Measurements from ENCODE around the gene ZSCAN10. TPM values are rescaled to one million over a fixed set of nuclear protein-coding genes. Genes with fewer than 3 reads are reported as not detected.

Gene ZSCAN10
- total RNA-seq, 1 experiment from 2014 or later, result 207 TPM

DNA sequence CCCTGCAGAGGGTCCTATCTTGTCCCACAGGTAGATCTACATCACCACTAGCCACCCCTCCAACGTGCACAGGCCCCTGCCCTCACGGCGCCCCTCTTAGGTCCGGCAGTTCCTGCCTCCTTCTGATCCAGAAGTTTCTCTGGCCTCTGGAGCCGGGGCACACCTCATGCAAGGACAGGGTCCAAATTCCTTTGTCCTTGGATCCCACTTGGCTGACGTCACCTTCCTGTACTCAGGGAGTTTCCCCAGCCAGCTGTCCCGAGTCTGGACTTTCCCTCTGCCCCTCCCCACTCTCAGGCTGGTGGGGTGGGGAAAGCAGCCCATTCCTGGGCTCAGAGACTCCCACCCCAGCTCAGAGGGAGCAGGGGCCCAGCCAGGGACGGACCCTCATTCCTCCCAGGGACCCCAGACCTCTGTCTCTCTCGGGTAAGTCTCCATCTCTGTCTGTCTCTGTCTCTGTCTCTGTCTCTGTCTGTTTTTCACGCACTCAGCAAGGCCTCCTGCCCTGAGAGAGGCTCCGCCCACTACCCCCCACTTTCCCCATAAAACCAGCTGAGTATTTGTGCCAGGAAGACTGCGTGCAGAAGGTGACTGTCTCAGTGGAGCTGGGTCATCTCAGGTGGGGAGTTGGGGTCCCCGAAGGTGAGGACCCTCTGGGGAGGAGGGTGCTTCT is 33.9 kb downstream of the ZSCAN10 start, which contains the start of gene IL32:
Gene IL32, plus strand, starts transcription at position 572 of the 673 bp plus-strand sequence. CDS start 172 bp downstream, outside the sequence.
- DNase-seq, result no peak
- Histone ChIP-seq H3K27ac (ENCODE audit: insufficient read length, low read depth, low read length) (no peak within 1 kb of the TSS), H3K14ac (ENCODE audit: insufficient read depth, low read length) (no peak within 1 kb of the TSS), H4K5ac (ENCODE audit: insufficient read length, low read depth, low read length) (no peak within 1 kb of the TSS), H3T11ph (ENCODE audit: low read length) (peak within 1 kb of the TSS; percentile 46), H2AFZ (ENCODE audit: low read length) (no peak within 1 kb of the TSS), H2BK15ac (ENCODE audit: low read depth, low read length) (no peak within 1 kb of the TSS), H3K56ac (ENCODE audit: insufficient read length, low read depth, low read length) (no peak within 1 kb of the TSS), H3K4me1 (ENCODE audit: insufficient read depth, low read length) (no peaks in the 10 kb centered on the region), H2AK5ac (ENCODE audit: insufficient read length, low read length) (no peak within 1 kb of the TSS), H3K79me2 (ENCODE audit: insufficient read depth, low read length) (no peaks in the 10 kb centered on the region), H3K4me2 (ENCODE audit: insufficient read depth, insufficient read length, low read length) (no peak within 1 kb of the TSS), H3K9me3 (ENCODE audit: control insufficient read depth, low read depth, low read length) (no peaks in the 10 kb centered on the region), H2BK20ac (ENCODE audit: low read depth, low read length, poor library complexity, severe bottlenecking) (no peak within 1 kb of the TSS), H4K8ac (replicated peaks; ENCODE audit: insufficient read length, low read depth, low read length) (no peak within 1 kb of the TSS), H3K9ac (ENCODE audit: extremely low read depth, insufficient read length, low read length) (no peak within 1 kb of the TSS), H3K23me2 (ENCODE audit: insufficient read length, low read depth, low read length, poor library complexity, severe bottlenecking) (no peaks in the 10 kb centered on the region), H4K91ac (ENCODE audit: insufficient read length, low read depth, low read length) (peak within 1 kb of the TSS; percentile 14), H3K4ac (ENCODE audit: low read depth, low read length) (peak within 1 kb of the TSS; percentile 23; the same call in 1 of the 2 replicates), H2BK12ac (ENCODE audit: insufficient read length, low read depth, low read length) (no peak within 1 kb of the TSS), H3K27me3 (ENCODE audit: insufficient read depth, low read length) (no peaks in the 10 kb centered on the region), H2BK120ac (ENCODE audit: low read depth, low read length, poor library complexity, severe bottlenecking) (no peak within 1 kb of the TSS), H2BK5ac (ENCODE audit: insufficient read length, low read length) (no peak within 1 kb of the TSS), H4K20me1 (ENCODE audit: control insufficient read depth, insufficient read depth, insufficient read length) (no peaks in the 10 kb centered on the region), H3K18ac (ENCODE audit: insufficient read length, low read depth, low read length) (peak within 1 kb of the TSS; percentile 73), H3K23ac (ENCODE audit: insufficient read length, low read depth, low read length) (no peak within 1 kb of the TSS), H3K79me1 (ENCODE audit: insufficient read depth, low read depth, low read length, poor library complexity, severe bottlenecking) (no peaks in the 10 kb centered on the region)
- H3K36me3 Mint-ChIP-seq (ENCODE audit: insufficient read depth in 1 of 3, low read depth in 3 of 3), result no peaks in the 10 kb centered on the region; a peak in 2 of 7 replicates
- H3K9me3 Mint-ChIP-seq, result no peaks in the 10 kb centered on the region; a peak in 1 of 5 replicates
- H3K27ac Mint-ChIP-seq, result peak within 1 kb of the TSS in 1 of 3 experiments; percentile 90; a peak in 1 of 7 replicates
- peaks cover 17% of the 10 kb centered on the region for H3K27me3 Mint-ChIP-seq (ENCODE audit: low read depth)
- whole genome bisulfite sequencing (ENCODE audit: extremely low coverage, insufficient read length, low lambda C conversion rate), result no CpG with 5 or more reads among the region's 13 CpGs
- H3K4me3 Mint-ChIP-seq, result peak within 1 kb of the TSS; percentile 20 to 24; a peak in 2 of 5 replicates
- peaks cover 23% of the 10 kb centered on the region in 2 experiments for H3K4me1 Mint-ChIP-seq
- TF ChIP-seq, protein P1, sequence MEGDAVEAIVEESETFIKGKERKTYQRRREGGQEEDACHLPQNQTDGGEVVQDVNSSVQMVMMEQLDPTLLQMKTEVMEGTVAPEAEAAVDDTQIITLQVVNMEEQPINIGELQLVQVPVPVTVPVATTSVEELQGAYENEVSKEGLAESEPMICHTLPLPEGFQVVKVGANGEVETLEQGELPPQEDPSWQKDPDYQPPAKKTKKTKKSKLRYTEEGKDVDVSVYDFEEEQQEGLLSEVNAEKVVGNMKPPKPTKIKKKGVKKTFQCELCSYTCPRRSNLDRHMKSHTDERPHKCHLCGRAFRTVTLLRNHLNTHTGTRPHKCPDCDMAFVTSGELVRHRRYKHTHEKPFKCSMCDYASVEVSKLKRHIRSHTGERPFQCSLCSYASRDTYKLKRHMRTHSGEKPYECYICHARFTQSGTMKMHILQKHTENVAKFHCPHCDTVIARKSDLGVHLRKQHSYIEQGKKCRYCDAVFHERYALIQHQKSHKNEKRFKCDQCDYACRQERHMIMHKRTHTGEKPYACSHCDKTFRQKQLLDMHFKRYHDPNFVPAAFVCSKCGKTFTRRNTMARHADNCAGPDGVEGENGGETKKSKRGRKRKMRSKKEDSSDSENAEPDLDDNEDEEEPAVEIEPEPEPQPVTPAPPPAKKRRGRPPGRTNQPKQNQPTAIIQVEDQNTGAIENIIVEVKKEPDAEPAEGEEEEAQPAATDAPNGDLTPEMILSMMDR (conservative IDR thresholded peaks at IDR 0.05), result no peak

All from H9 (cell line).